WTC11 (cell line): ENCODE measurements around the gene TBC1D22A. TPM values are rescaled to one million over a fixed set of nuclear protein-coding genes. Genes with fewer than 3 reads are reported as not detected.

Experiments
- ATAC-seq: fragments of 200-7000 bp; cut with Tn5 transposase; 2 replicates; pipeline ENCODE4 v1.10.0; 2021; ENCODE audit warnings: mild to moderate bottlenecking, moderate library complexity
- CTCF ChIA-PET: fragments of 300-600 bp; sonication (Branson Sonifier 250); formaldehyde crosslinking; loops from one replicate; lab custom pipeline; 2021; ENCODE audit warnings: antibody characterized with exemption; lab: Charles Lee
- POLR2A ChIA-PET: fragments of 350-600 bp; sonication (Branson Sonifier 250); formaldehyde crosslinking; loops from one replicate; lab custom pipeline; 2021; ENCODE audit warnings: antibody characterized with exemption; lab: Charles Lee
- DNase-seq: peaks from one replicate; pipeline ENCODE4 v3.0.0; 2021; ENCODE audit warnings: low spot score
- H3K27ac Mint-ChIP-seq: 2 replicates; pipeline ENCODE4 v1.8.0; 2021; ENCODE audit warnings: mixed read lengths
- H3K27me3 Mint-ChIP-seq: 2 replicates; pipeline ENCODE4 v1.8.0; 2021; ENCODE audit warnings: low read depth, mild to moderate bottlenecking, moderate library complexity, mixed read lengths
- H3K36me3 Mint-ChIP-seq: 2 replicates; pipeline ENCODE4 v1.8.0; 2021; ENCODE audit warnings: mixed read lengths
- H3K4me1 Mint-ChIP-seq: 2 replicates; pipeline ENCODE4 v1.8.0; 2022; ENCODE audit warnings: mixed read lengths
- H3K4me3 Mint-ChIP-seq: 2 replicates; pipeline ENCODE4 v1.8.0; 2021; ENCODE audit warnings: mild to moderate bottlenecking, moderate library complexity, mixed read lengths
- H3K9me3 Mint-ChIP-seq: 2 replicates; pipeline ENCODE4 v1.8.0; 2021; ENCODE audit warnings: mixed read lengths
- CREB1 ChIP-seq: sonication (generic); formaldehyde crosslinking; IDR thresholded peaks from 2 replicates; pipeline ENCODE4 v1.8.0; 2023; ENCODE audit warnings: mild to moderate bottlenecking, missing genetic modification reagents
- ETV6 ChIP-seq: sonication (generic); formaldehyde crosslinking; IDR thresholded peaks from 2 replicates; pipeline ENCODE4 v1.8.1; 2022; ENCODE audit warnings: mild to moderate bottlenecking, missing genetic modification reagents
- FOXK1 ChIP-seq: sonication (generic); formaldehyde crosslinking; IDR thresholded peaks from 2 replicates; pipeline ENCODE4 v1.8.0; 2022; ENCODE audit warnings: mild to moderate bottlenecking, moderate library complexity, missing genetic modification reagents
- FOXP1 ChIP-seq: sonication (generic); formaldehyde crosslinking; IDR thresholded peaks from 2 replicates; pipeline ENCODE4 v1.8.0; 2022; ENCODE audit warnings: missing genetic modification reagents, mild to moderate bottlenecking, moderate library complexity, borderline replicate concordance
- KAT7 ChIP-seq: sonication (generic); formaldehyde crosslinking; IDR thresholded peaks from 2 replicates; pipeline ENCODE4 v1.8.1; 2023; ENCODE audit warnings: missing genetic modification reagents, mild to moderate bottlenecking, borderline replicate concordance
- MXD4 ChIP-seq: fragments of 250-450 bp; sonication (Bioruptor Pico); IDR thresholded peaks from 2 replicates; pipeline ENCODE4 v1.8.0; 2021; ENCODE audit warnings: mild to moderate bottlenecking, moderate library complexity, borderline replicate concordance
- MYBL2 ChIP-seq: sonication (generic); formaldehyde crosslinking; IDR thresholded peaks from 2 replicates; pipeline ENCODE4 v1.8.1; 2023; ENCODE audit warnings: mild to moderate bottlenecking, moderate library complexity, missing genetic modification reagents
- NFYB ChIP-seq: sonication (generic); formaldehyde crosslinking; conservative IDR thresholded peaks from 2 replicates; pipeline ENCODE4 v1.8.0; 2022; ENCODE audit warnings: low read depth, missing genetic modification reagents
- NR3C1 ChIP-seq: sonication (generic); formaldehyde crosslinking; conservative IDR thresholded peaks from 2 replicates; pipeline ENCODE4 v1.8.1; 2023; ENCODE audit warnings: low read depth, mild to moderate bottlenecking, missing genetic modification reagents
- TCF7 ChIP-seq: sonication (generic); formaldehyde crosslinking; IDR thresholded peaks from 2 replicates; pipeline ENCODE4 v1.8.0; 2022; ENCODE audit warnings: mild to moderate bottlenecking, low read depth, missing genetic modification reagents, moderate library complexity
- TEAD1 ChIP-seq: sonication (generic); formaldehyde crosslinking; IDR thresholded peaks from 2 replicates; pipeline ENCODE4 v1.8.0; 2022; ENCODE audit warnings: mild to moderate bottlenecking, missing genetic modification reagents
- ZNF219 ChIP-seq: sonication (generic); formaldehyde crosslinking; IDR thresholded peaks from 2 replicates; pipeline ENCODE4 v1.8.0; 2023; ENCODE audit warnings: missing genetic modification reagents, mild to moderate bottlenecking, borderline replicate concordance
- ZNF416 ChIP-seq: fragments of 250-450 bp; sonication (Bioruptor Pico); IDR thresholded peaks from 2 replicates; pipeline ENCODE4 v1.9.0; 2021; ENCODE audit warnings: mild to moderate bottlenecking, inconsistent platforms
- ZNF423 ChIP-seq: fragments of 250-450 bp; sonication (Bioruptor Pico); IDR thresholded peaks from 2 replicates; pipeline ENCODE4 v2.1.2; 2022; ENCODE audit warnings: mild to moderate bottlenecking, moderate library complexity
- total RNA-seq: library from RNA; stranded (reverse); gene quantifications from 3 replicates; pipeline ENCODE4 v1.2.3, GENCODE V29; 2021
- TF ChIP-seq, protein P1 (sequence below): fragments of 250-450 bp; sonication (Bioruptor Pico); IDR thresholded peaks from 2 replicates; pipeline ENCODE4 v1.9.0; 2021; ENCODE audit warnings: moderate library complexity, mild to moderate bottlenecking, inconsistent platforms, borderline replicate concordance
- TF ChIP-seq, protein P2 (sequence below): sonication (generic); formaldehyde crosslinking; IDR thresholded peaks from 2 replicates; pipeline ENCODE4 v1.8.1; 2023; ENCODE audit warnings: mild to moderate bottlenecking, missing genetic modification reagents, moderate library complexity
- TF ChIP-seq, protein P3 (sequence below): sonication (generic); formaldehyde crosslinking; IDR thresholded peaks from 2 replicates; pipeline ENCODE4 v1.8.1; 2023; ENCODE audit warnings: mild to moderate bottlenecking, missing genetic modification reagents
- TF ChIP-seq, protein P4 (sequence below): sonication (generic); formaldehyde crosslinking; IDR thresholded peaks from 2 replicates; pipeline ENCODE4 v1.8.1; 2023; ENCODE audit warnings: mild to moderate bottlenecking, missing genetic modification reagents, moderate library complexity
- TF ChIP-seq, protein P5 (sequence below): sonication (generic); formaldehyde crosslinking; IDR thresholded peaks from 2 replicates; pipeline ENCODE4 v1.8.0; 2022; ENCODE audit warnings: mild to moderate bottlenecking, missing genetic modification reagents
- TF ChIP-seq, protein P6 (sequence below): sonication (generic); formaldehyde crosslinking; IDR thresholded peaks from 2 replicates; pipeline ENCODE4 v1.8.1; 2022; ENCODE audit warnings: mild to moderate bottlenecking, moderate library complexity, missing genetic modification reagents
- TF ChIP-seq, protein P7 (sequence below): sonication (generic); formaldehyde crosslinking; IDR thresholded peaks from 2 replicates; pipeline ENCODE4 v1.8.0; 2023; ENCODE audit warnings: mild to moderate bottlenecking, missing genetic modification reagents
- TF ChIP-seq, protein P8 (sequence below): sonication (generic); formaldehyde crosslinking; IDR thresholded peaks from 2 replicates; pipeline ENCODE4 v1.8.0; 2022; ENCODE audit warnings: mild to moderate bottlenecking, missing genetic modification reagents
- TF ChIP-seq, protein P9 (sequence below): sonication (generic); formaldehyde crosslinking; IDR thresholded peaks from 2 replicates; pipeline ENCODE4 v1.8.0; 2022; ENCODE audit warnings: mild to moderate bottlenecking, missing genetic modification reagents

Gene TBC1D22A
- total RNA-seq, 1 experiment from 2014 or later, result 18.1 TPM

DNA sequence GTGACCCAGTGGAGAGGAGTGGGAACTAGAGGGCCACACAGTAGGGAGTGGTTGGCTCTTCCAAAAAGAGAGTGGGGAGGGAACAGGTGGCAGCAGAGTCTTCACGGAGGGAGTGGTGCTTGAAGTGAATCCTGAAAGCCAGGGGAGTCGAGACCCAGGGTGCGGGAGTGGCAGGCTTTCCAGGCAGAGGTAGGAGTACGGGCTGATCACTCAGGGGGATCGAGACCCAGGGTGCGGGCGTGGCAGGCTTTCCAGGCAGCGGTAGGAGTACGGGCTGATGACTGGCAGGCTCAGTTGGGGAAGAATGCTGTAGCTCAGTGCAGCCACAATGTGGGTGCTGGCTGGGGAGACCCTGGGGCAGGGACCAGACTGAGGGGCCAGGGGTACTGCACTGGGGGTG lies 148.2 kb downstream of the TBC1D22A start:
- Mint-ChIP-seq H3K36me3 (peaks cover 5% of the 10 kb centered on the region; the same call in 1 of the 2 replicates), H3K4me3 (no peak overlapping the region), H3K9me3 (no peaks in the 10 kb centered on the region), H3K27me3 (no peaks in the 10 kb centered on the region), H3K4me1 (peaks cover 12% of the 10 kb centered on the region; the same call in 1 of the 2 replicates)
- POLR2A ChIA-PET, result no interaction called here
- ATAC-seq (no peak), DNase-seq (no peak)
- TF ChIP-seq, protein P1, sequence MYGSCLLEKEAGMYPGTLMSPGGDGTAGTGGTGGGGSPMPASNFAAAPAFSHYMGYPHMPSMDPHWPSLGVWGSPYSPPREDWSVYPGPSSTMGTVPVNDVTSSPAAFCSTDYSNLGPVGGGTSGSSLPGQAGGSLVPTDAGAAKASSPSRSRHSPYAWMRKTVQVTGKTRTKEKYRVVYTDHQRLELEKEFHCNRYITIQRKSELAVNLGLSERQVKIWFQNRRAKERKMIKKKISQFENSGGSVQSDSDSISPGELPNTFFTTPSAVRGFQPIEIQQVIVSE (CRISPR knock-in tag), result no peak
- TF ChIP-seq NFYB (CRISPR knock-in tag) (no peak), TCF7 (CRISPR knock-in tag) (no peak), ETV6 (CRISPR knock-in tag) (no peak), FOXP1 (CRISPR knock-in tag) (no peak), ZNF416 (CRISPR knock-in tag) (no peak), MXD4 (CRISPR knock-in tag) (no peak), NR3C1 (no peak), CREB1 (CRISPR knock-in tag) (no peak), TEAD1 (no peak), FOXK1 (CRISPR knock-in tag) (no peak), MYBL2 (CRISPR knock-in tag) (no peak), ZNF219 (CRISPR knock-in tag) (no peak), KAT7 (no peak)
- TF ChIP-seq, protein P2, sequence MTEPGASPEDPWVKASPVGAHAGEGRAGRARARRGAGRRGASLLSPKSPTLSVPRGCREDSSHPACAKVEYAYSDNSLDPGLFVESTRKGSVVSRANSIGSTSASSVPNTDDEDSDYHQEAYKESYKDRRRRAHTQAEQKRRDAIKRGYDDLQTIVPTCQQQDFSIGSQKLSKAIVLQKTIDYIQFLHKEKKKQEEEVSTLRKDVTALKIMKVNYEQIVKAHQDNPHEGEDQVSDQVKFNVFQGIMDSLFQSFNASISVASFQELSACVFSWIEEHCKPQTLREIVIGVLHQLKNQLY, result no peak
- TF ChIP-seq, protein P3, sequence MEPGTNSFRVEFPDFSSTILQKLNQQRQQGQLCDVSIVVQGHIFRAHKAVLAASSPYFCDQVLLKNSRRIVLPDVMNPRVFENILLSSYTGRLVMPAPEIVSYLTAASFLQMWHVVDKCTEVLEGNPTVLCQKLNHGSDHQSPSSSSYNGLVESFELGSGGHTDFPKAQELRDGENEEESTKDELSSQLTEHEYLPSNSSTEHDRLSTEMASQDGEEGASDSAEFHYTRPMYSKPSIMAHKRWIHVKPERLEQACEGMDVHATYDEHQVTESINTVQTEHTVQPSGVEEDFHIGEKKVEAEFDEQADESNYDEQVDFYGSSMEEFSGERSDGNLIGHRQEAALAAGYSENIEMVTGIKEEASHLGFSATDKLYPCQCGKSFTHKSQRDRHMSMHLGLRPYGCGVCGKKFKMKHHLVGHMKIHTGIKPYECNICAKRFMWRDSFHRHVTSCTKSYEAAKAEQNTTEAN (CRISPR knock-in tag), result no peak
- TF ChIP-seq, protein P4, sequence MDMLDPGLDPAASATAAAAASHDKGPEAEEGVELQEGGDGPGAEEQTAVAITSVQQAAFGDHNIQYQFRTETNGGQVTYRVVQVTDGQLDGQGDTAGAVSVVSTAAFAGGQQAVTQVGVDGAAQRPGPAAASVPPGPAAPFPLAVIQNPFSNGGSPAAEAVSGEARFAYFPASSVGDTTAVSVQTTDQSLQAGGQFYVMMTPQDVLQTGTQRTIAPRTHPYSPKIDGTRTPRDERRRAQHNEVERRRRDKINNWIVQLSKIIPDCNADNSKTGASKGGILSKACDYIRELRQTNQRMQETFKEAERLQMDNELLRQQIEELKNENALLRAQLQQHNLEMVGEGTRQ, result no peak
- TF ChIP-seq, protein P5, sequence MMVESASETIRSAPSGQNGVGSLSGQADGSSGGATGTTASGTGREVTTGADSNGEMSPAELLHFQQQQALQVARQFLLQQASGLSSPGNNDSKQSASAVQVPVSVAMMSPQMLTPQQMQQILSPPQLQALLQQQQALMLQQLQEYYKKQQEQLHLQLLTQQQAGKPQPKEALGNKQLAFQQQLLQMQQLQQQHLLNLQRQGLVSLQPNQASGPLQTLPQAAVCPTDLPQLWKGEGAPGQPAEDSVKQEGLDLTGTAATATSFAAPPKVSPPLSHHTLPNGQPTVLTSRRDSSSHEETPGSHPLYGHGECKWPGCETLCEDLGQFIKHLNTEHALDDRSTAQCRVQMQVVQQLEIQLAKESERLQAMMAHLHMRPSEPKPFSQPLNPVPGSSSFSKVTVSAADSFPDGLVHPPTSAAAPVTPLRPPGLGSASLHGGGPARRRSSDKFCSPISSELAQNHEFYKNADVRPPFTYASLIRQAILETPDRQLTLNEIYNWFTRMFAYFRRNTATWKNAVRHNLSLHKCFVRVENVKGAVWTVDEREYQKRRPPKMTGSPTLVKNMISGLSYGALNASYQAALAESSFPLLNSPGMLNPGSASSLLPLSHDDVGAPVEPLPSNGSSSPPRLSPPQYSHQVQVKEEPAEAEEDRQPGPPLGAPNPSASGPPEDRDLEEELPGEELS (CRISPR knock-in tag), result no peak
- TF ChIP-seq, protein P6, sequence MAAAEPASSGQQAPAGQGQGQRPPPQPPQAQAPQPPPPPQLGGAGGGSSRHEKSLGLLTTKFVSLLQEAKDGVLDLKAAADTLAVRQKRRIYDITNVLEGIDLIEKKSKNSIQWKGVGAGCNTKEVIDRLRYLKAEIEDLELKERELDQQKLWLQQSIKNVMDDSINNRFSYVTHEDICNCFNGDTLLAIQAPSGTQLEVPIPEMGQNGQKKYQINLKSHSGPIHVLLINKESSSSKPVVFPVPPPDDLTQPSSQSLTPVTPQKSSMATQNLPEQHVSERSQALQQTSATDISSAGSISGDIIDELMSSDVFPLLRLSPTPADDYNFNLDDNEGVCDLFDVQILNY, result no peak
- TF ChIP-seq, all 79 proteins: peak for 0
- H3K27ac Mint-ChIP-seq, result peak overlapping the region; percentile 73; the same call in 1 of the 2 replicates
- CTCF ChIA-PET, result no interaction called here

DNA sequence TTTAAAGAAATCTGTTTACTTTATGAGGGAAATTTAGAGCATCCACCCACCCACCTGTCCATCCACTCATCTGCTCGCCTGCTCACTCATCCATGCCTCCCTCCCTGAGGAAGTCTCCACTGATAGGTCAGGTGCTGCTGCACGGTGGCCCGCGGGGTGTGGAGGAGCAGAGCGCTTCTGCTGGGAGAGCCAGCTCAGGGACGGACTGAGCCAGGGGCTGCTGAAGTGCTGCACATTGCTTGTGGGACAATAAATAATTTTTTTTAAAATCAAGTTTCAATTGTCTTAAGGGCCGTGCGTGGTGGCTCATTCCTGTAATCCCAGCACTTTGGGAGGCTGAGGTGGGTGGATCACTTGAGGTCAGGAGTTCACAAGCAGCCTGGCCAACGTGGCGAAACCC lies 148.9 kb downstream of the TBC1D22A start:
- Mint-ChIP-seq H3K36me3 (peaks cover 5% of the 10 kb centered on the region; the same call in 1 of the 2 replicates), H3K4me1 (peaks cover 12% of the 10 kb centered on the region; the same call in 1 of the 2 replicates), H3K27ac (no peak overlapping the region; the same call in 1 of the 2 replicates), H3K27me3 (no peaks in the 10 kb centered on the region), H3K4me3 (no peak overlapping the region), H3K9me3 (no peaks in the 10 kb centered on the region)
- CTCF ChIA-PET, result no interaction called here
- DNase-seq (no peak), ATAC-seq (no peak)
- POLR2A ChIA-PET, result interaction anchor here (0.6 kb wide), 1 partner anchor 487 kb away, joined by 3 read pairs; no protein-coding TSS in a partner anchor
- TF ChIP-seq, protein P2, result no peak
- TF ChIP-seq, protein P7, sequence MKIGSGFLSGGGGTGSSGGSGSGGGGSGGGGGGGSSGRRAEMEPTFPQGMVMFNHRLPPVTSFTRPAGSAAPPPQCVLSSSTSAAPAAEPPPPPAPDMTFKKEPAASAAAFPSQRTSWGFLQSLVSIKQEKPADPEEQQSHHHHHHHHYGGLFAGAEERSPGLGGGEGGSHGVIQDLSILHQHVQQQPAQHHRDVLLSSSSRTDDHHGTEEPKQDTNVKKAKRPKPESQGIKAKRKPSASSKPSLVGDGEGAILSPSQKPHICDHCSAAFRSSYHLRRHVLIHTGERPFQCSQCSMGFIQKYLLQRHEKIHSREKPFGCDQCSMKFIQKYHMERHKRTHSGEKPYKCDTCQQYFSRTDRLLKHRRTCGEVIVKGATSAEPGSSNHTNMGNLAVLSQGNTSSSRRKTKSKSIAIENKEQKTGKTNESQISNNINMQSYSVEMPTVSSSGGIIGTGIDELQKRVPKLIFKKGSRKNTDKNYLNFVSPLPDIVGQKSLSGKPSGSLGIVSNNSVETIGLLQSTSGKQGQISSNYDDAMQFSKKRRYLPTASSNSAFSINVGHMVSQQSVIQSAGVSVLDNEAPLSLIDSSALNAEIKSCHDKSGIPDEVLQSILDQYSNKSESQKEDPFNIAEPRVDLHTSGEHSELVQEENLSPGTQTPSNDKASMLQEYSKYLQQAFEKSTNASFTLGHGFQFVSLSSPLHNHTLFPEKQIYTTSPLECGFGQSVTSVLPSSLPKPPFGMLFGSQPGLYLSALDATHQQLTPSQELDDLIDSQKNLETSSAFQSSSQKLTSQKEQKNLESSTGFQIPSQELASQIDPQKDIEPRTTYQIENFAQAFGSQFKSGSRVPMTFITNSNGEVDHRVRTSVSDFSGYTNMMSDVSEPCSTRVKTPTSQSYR (CRISPR knock-in tag), result no peak
- TF ChIP-seq CREB1 (CRISPR knock-in tag) (no peak), ZNF423 (no peak)
- TF ChIP-seq, protein P8, sequence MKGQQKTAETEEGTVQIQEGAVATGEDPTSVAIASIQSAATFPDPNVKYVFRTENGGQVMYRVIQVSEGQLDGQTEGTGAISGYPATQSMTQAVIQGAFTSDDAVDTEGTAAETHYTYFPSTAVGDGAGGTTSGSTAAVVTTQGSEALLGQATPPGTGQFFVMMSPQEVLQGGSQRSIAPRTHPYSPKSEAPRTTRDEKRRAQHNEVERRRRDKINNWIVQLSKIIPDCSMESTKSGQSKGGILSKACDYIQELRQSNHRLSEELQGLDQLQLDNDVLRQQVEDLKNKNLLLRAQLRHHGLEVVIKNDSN (CRISPR knock-in tag), result no peak
- TF ChIP-seq, protein P9, sequence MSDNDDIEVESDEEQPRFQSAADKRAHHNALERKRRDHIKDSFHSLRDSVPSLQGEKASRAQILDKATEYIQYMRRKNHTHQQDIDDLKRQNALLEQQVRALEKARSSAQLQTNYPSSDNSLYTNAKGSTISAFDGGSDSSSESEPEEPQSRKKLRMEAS (CRISPR knock-in tag), result no peak
